Neural cell (in vitro differentiated cells): ENCODE results near the gene KLHL21. TPM values are rescaled to one million over a fixed set of nuclear protein-coding genes. Genes with fewer than 3 reads are reported as not detected.

ENCODE experiments used
- H2AFZ ChIP-seq: fragments of 200-600, 300-800 bp; sonication (generic), shearing (Covaris generic); 2 replicates; pipeline ENCODE4 v1.6.0; 2014; ENCODE audit warnings: low read depth, mild to moderate bottlenecking, antibody characterized with exemption, low read length, moderate library complexity
- H3F3A ChIP-seq: fragments of 200-600 bp; shearing (Covaris generic); 2 replicates; pipeline ENCODE4 v1.6.1; 2016; ENCODE audit warnings: mild to moderate bottlenecking, moderate library complexity, mixed read lengths, antibody characterized with exemption, low read length; ENCODE audit not compliant: insufficient read depth, poor library complexity, severe bottlenecking
- H3K27ac ChIP-seq: fragments of 200-600, 300-800 bp; sonication (generic), shearing (Covaris generic); 2 replicates; pipeline ENCODE4 v1.5.1; 2014; ENCODE audit warnings: mild to moderate bottlenecking, low read length, moderate library complexity
- H3K27me3 ChIP-seq: fragments of 300-800, 200-600 bp; sonication (generic), shearing (Covaris generic); 2 replicates; pipeline ENCODE4 v1.6.0; 2014; ENCODE audit warnings: mild to moderate bottlenecking, low read depth, low read length, moderate library complexity; ENCODE audit not compliant: insufficient read depth
- H3K36me3 ChIP-seq: fragments of 300-800, 200-600 bp; sonication (generic), shearing (Covaris generic); 2 replicates; pipeline ENCODE4 v1.5.1; 2014; ENCODE audit warnings: mild to moderate bottlenecking, antibody characterized with exemption, low read length, moderate library complexity; ENCODE audit not compliant: insufficient read depth
- H3K4me2 ChIP-seq: fragments of 300-800, 200-600 bp; sonication (generic), shearing (Covaris generic); 2 replicates; pipeline ENCODE4 v1.6.0; 2014; ENCODE audit warnings: mild to moderate bottlenecking, low read length
- H3K4me3 ChIP-seq: fragments of 300-800, 200-600 bp; sonication (generic), shearing (Covaris generic); 2 replicates; pipeline ENCODE4 v1.5.1; 2014; ENCODE audit warnings: mild to moderate bottlenecking, low read length, moderate library complexity
- H3K79me2 ChIP-seq: fragments of 200-600 bp; shearing (Covaris generic); replicated peaks from 2 replicates; pipeline ENCODE4 v1.6.0; 2014; ENCODE audit warnings: mild to moderate bottlenecking, low read length, moderate library complexity; ENCODE audit not compliant: insufficient read depth
- H3K9ac ChIP-seq: fragments of 300-800, 200-600 bp; sonication (generic), shearing (Covaris generic); 2 replicates; pipeline ENCODE4 v1.6.1; 2016; ENCODE audit warnings: mild to moderate bottlenecking, low read length, mixed read lengths
- H3K9me2 ChIP-seq: fragments of 200-600 bp; shearing (Covaris generic); 2 replicates; pipeline ENCODE4 v1.6.1; 2016; ENCODE audit warnings: mild to moderate bottlenecking, low read length, mixed read lengths; ENCODE audit not compliant: insufficient read depth
- H3K9me3 ChIP-seq: fragments of 200-600, 300-800 bp; sonication (generic), shearing (Covaris generic); 2 replicates; pipeline ENCODE4 v1.6.1; 2016; ENCODE audit warnings: mild to moderate bottlenecking, mixed run types, low read length, moderate library complexity, mixed read lengths
- H4K20me1 ChIP-seq: fragments of 200-600 bp; shearing (Covaris generic); 2 replicates; pipeline ENCODE4 v1.6.1; 2016; ENCODE audit warnings: mild to moderate bottlenecking, mixed run types; ENCODE audit not compliant: insufficient read depth
- CTCF ChIP-seq: fragments of 450-650 bp; IDR thresholded peaks from 2 replicates; pipeline ENCODE4 v1.5.1; 2014; ENCODE audit warnings: antibody characterized with exemption, mild to moderate bottlenecking, moderate library complexity; ENCODE audit not compliant: poor library complexity, severe bottlenecking
- EP300 ChIP-seq: fragments of 450-650 bp; conservative IDR thresholded peaks from 2 replicates; pipeline ENCODE4 v1.6.1; 2014; ENCODE audit warnings: antibody characterized with exemption, mild to moderate bottlenecking, moderate library complexity; ENCODE audit not compliant: poor library complexity, severe bottlenecking
- EZH2 ChIP-seq: fragments of 200-600, 300-800 bp; shearing (Covaris generic), sonication (generic); IDR thresholded peaks from 2 replicates; pipeline ENCODE4 v1.6.1; 2014; ENCODE audit warnings: antibody characterized with exemption, low read length, borderline replicate concordance, mild to moderate bottlenecking; ENCODE audit not compliant: insufficient read depth, poor library complexity, severe bottlenecking
- MXI1 ChIP-seq: fragments of 450-650 bp; conservative IDR thresholded peaks from 2 replicates; pipeline ENCODE4 v1.6.1; 2014; ENCODE audit warnings: antibody characterized with exemption, mild to moderate bottlenecking; ENCODE audit not compliant: poor library complexity, severe bottlenecking
- POLR2AphosphoS5 ChIP-seq: IDR thresholded peaks from 2 replicates; pipeline ENCODE4 v1.6.1; 2012
- RAD21 ChIP-seq: fragments of 450-650 bp; conservative IDR thresholded peaks from 2 replicates; pipeline ENCODE4 v1.6.1; 2014; ENCODE audit warnings: antibody characterized with exemption, mild to moderate bottlenecking, moderate library complexity
- REST ChIP-seq: IDR thresholded peaks from 2 replicates; pipeline ENCODE4 v1.6.1; 2012; ENCODE audit warnings: borderline replicate concordance
- SMC3 ChIP-seq: fragments of 450-650 bp; conservative IDR thresholded peaks from 2 replicates; pipeline ENCODE4 v1.6.1; 2014; ENCODE audit warnings: antibody characterized with exemption, mild to moderate bottlenecking, moderate library complexity; ENCODE audit not compliant: poor library complexity
- TAF1 ChIP-seq: IDR thresholded peaks from 2 replicates; pipeline ENCODE4 v1.6.1; 2012; ENCODE audit warnings: low read depth
- polyA plus RNA-seq: library from polyadenylated mRNA; depleted of rRNA; stranded (reverse); fragments of >200 nt; gene quantifications from 2 replicates; pipeline ENCODE4 v1.2.3, GENCODE V29; 2014

KLHL21 gene
- polyA plus RNA-seq, 1 donor from 2014 or later: 8.4 TPM

GRCh38 chr1:6594977-6595740 lies 7.5 kb downstream of the KLHL21 start:
- H4K20me1 ChIP-seq: no peaks in the 10 kb centered on the region
- no peak overlapping the region for H3K9ac ChIP-seq
- H3K9me3 ChIP-seq: no peaks in the 10 kb centered on the region
- no peak overlapping the region for H3K27ac ChIP-seq
- no peak overlapping the region for H2AFZ ChIP-seq
- no peaks in the 10 kb centered on the region for H3K27me3 ChIP-seq
- H3K4me2 ChIP-seq: no peak overlapping the region
- no peaks in the 10 kb centered on the region for H3K79me2 ChIP-seq
- no peaks in the 10 kb centered on the region for H3K9me2 ChIP-seq
- no peaks in the 10 kb centered on the region for H3F3A ChIP-seq
- no peak for TF ChIP-seq EP300
- no peak for TF ChIP-seq POLR2AphosphoS5
- TF ChIP-seq EZH2: no peak
- no peak for TF ChIP-seq TAF1
- no peak for TF ChIP-seq CTCF
- TF ChIP-seq REST: no peak
- no peak for TF ChIP-seq SMC3
- TF ChIP-seq MXI1: no peak
- no peak for TF ChIP-seq RAD21
- H3K36me3 ChIP-seq: no peaks in the 10 kb centered on the region
- H3K4me3 ChIP-seq: no peak overlapping the region

DNA sequence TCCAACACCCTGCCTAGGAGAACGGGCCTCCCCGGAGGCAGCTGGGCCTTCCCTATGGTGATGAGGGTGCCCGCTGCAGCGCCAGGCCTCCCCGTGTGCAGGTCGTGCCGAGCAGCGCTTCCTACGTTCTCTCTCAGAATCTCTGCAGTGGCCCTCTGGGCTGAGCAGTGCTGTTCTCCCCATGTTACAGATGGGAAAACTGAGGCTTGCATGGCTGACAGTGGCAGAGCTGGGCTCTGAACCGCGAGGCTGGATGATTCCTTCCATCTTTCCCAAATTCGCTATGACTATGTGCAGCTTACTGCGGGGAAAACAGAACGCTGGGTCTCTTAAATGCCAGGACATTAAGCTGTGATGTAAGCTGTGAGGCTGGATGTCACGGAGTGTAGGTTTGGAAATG lies 8.9 kb downstream of the KLHL21 start:
- no peaks in the 10 kb centered on the region for H3K36me3 ChIP-seq
- no peaks in the 10 kb centered on the region for H3K27me3 ChIP-seq
- no peak overlapping the region for H3K4me2 ChIP-seq
- no peak overlapping the region for H2AFZ ChIP-seq
- no peak overlapping the region for H3K4me3 ChIP-seq
- TF ChIP-seq TAF1 (no peak), POLR2AphosphoS5 (no peak), RAD21 (no peak), EZH2 (no peak), EP300 (no peak), CTCF (no peak), MXI1 (no peak), REST (no peak), SMC3 (no peak)
- H3F3A ChIP-seq: no peaks in the 10 kb centered on the region
- H3K79me2 ChIP-seq: no peaks in the 10 kb centered on the region
- no peaks in the 10 kb centered on the region for H3K9me3 ChIP-seq
- no peaks in the 10 kb centered on the region for H3K9me2 ChIP-seq
- no peak overlapping the region for H3K27ac ChIP-seq
- no peak overlapping the region for H3K9ac ChIP-seq
- no peaks in the 10 kb centered on the region for H4K20me1 ChIP-seq
